HUDEP-2 (cell line): ENCODE results near the gene UBTD1.
"Not testable (repeated sequence)": the region's sequence is repeated elsewhere in the genome, so short reads cannot be mapped to it uniquely, and the experiment has no call there.

Source experiments
- DNase-seq, 76 experiments: peaks; one replicate each; lab custom pipeline; 2025; ENCODE audit not compliant: unreplicated experiment in 76 of 76; lab: John Stamatoyannopoulos, UW

Gene UBTD1

DNA sequence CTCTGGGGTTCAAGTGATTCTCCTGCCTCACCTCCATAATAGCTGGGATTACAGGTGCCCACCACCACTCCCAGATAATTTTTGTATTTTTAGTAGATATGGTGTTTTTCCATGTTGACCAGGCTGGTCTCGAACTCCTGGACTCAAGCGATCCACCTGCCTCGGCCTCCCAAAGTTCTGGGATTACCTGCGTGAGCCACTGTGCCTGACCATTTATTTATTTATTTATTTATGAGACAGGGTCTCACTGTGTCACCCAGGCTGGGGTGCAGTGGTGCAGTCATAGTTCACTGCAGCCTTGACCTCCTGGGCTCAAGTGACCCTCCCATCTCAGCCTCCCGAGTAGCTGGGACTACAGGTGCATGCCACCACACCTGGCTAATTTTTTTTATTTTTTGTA, 55.6 kb downstream of the UBTD1 start:
- not testable (repeated sequence) for DNase-seq

DNA sequence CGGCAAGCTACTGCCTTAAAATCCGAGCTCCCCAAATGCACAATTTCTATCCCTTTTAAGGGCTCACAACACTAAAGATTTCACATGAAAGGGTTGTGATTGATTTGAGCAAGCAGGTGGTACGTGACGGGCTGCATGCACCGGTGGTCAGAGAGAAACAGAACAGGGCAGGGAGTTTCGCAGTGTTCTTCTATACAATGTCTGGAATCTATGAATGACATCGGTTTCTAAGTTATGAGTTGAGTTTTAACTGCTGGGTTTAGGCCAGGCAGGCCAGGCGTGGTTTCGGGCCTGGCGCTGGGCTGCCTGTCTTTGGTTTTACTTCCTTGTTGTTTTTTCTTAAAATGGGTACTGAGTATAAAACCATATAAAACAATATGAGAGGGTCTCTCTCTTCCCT, 56.8 kb downstream of the UBTD1 start:
- DNase-seq = not testable (repeated sequence)

GRCh38 chr10:97560731-97561381, 62.1 kb downstream of the UBTD1 start:
- DNase-seq = not testable (repeated sequence)

- DNase-seq = not testable (repeated sequence)
These were observed 62.8 kb downstream of the UBTD1 start for GRCh38 chr10:97561386-97562077.

DNA sequence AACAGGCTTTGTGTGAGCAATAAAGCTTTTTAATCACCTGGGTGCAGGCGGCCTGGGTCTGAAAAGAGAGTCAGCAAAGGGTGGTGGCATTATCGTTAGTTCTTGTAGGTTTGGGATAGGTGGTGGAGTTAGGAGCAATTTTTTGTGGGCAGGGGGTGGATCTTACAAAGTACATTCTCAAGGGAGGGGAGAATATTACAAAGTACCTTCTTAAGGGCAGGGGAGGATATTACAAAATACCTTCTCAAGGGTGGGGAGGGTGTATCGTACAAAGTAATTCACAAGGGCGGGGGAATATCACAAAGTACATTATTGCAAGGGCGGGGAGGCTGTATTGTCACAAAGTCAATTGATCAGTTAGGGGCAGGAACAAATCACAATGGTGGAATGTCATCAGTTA, 63.6 kb downstream of the UBTD1 start:
- not testable (repeated sequence) for DNase-seq

GRCh38 chr10:97563337-97563736, 64.6 kb downstream of the UBTD1 start:
- no peak for DNase-seq

DNA sequence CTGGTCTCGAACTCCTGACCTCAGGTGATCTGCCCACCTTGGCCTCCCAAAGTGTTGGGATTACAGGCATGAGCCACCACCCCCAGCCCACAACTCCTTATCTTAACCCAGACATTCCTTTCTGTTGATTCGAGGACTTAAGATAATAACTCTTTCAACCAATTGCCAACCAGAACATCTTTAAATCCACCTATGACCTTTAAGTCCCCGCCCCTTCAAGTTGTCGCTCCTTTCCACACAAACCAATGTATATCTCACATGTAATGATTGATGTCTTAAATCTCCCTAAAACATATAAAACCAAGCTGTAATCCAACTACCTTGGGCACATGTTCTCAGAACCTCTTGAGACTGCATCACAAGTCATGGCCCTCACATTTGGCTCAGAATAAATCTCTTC, 66.1 kb downstream of the UBTD1 start:
- DNase-seq = no peak

DNA sequence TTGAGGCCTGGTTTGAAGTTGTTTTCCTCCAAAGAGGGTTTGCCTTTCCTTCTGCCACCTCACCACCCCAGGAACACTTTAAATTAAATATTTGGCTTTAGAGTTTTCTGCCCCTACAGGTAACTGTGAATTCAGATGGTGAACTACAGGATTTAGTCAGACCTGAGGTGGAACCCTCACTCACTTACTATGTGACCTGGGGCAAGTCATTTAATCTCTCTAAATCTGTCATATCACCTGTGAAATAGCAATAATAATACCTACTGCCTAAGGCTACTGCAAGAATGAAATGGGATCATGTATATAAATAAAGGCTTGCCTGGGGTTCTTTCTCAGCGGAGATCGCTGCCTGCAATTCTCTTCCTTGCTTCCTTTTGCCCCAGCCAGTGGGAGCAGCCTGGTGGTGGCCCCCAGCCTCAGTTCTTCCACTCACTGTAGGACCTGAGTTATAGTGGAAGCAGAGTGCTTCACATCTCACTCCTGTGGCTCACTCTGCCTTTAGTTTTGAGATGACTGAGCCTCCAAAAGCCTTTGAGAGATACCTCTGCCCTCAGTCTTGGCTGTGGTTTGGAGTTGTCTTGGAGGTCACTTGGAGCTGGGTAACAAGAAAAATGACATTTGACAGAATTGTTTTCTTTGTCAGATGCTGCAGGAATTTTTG, 67.7 kb downstream of the UBTD1 start:
- DNase-seq = no peak

- DNase-seq = no peak
These were observed 69.2 kb downstream of the UBTD1 start for GRCh38 chr10:97567891-97568290.

DNA sequence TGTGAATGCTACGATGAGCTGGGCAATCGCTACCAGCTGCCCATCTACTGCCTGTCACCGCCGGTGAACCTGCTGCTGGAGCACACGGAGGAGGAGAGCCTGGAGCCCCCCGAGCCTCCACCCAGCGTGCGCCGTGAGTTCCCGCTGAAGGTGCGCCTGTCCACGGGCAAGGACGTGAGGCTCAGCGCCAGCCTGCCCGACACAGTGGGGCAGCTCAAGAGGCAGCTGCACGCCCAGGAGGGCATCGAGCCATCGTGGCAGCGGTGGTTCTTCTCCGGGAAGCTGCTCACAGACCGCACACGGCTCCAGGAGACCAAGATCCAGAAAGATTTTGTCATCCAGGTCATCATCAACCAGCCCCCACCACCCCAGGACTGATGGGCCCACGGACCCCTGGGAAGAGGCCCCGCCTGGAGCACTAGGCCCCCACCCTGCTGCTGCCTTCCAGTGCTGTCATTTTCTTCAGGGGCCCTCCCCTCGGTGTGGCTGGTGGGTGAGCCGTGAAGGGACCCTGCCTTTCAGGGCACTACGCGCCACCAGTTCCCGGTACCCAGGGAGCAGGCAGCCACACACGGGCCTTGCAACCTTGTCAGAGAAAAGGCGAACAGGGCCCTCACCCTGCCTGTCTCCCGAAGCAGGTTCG, 71.5 kb downstream of the UBTD1 start:
- DNase-seq = no peak

DNA sequence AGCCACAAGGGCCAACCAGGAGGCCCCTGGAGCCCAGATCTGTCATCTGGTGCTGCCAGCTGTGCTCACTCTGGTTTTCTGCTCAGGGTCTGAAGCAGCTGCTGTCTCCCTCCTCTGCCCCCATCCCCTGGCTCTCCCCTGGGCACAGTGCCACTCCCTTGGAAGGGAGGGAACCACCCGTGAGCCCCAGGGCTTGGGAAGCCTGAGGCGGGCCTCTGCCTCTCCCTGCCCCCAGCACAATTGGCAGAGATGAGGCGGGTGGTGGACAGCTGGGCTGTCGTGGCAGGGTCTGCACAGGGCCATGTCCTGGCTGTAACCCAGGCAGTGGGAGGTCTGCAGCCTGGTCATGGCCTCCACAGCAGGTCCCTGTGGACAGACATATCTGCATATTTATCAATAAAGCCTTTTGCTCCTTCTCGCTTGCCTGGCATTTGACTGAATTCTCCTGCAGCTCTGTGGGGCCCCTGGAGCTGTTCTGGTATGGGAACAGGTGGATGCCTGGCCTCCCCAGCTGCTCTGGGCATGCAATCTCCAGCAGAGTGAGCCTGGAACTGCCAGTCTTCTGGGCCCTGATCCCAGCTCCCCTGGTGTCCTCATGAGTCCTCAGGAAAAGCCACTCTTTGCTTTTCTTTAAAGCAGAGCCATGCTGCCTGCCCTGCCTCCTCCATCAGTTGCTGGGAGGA, 72.2 kb downstream of the UBTD1 start:
- no peak for DNase-seq

GRCh38 chr10:97571622-97572021, 72.9 kb downstream of the UBTD1 start:
- DNase-seq = no peak

DNA sequence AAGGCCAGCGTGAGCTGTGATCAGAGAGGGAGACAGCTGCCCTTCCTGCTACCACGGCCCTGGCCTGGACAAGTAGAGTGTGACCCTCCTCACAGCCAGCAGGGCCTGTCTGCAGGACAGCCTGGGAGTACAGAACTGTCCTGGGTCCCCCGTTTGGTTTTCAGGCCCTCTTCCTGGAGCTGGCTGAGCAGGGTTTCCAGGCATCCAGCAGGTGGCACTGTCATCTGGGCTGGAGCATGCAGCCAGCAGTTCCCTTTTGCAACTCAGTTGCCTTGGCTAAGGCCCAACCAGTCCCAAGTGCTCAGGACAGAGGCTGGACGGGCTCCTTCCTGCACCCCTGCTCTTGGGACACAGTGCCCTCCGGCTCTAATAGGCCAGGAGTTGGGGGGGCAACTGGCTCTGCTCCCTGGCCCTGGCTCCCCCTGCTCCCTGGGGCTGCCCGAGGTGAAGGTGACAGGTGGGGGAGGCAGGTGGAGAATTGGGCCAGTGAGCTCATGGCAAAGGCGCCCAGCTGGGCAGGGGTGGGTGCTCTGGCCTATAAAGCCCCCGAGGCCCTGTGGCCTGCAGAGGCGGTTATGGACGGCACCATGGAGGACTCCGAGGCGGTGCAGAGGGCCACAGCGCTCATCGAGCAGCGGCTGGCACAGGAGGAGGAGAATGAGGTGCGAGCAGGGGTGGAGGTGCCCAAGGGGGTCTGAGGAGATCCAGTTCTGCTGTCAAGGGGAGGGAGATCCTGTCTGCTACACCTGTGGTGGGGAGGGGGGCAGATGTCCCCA, 73.7 kb downstream of the UBTD1 start, which contains the start of gene ANKRD2:
TSS of gene ANKRD2 (plus strand) at position 566 of the 776 bp plus-strand sequence. CDS start at position 576, 10 bp downstream.
- peak in 72 of 76 experiments; percentile 13 to 84 (median 68) for DNase-seq

GRCh38 chr10:97573021-97573420, 74.3 kb downstream of the UBTD1 start:
- no peak for DNase-seq

DNA sequence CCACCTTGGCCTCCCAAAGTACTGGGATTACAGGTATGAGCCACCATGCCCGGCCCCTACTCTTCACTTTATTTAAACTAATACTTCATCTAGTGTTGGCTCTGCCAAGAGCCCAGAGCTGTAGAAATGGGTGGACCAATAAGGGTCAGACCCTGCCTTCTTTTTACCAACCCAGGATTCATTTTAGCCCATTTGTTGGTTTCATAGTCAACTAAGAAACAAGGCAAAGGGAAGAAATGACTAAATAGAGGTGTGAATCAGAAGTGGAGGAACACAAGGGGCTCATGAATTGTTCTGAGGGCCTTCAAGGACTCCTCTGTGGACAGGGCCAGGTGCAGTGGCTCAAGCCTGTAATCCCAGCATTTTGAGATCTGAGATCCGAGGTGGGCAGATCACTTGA, 74.9 kb downstream of the UBTD1 start:
- DNase-seq = no peak

DNA sequence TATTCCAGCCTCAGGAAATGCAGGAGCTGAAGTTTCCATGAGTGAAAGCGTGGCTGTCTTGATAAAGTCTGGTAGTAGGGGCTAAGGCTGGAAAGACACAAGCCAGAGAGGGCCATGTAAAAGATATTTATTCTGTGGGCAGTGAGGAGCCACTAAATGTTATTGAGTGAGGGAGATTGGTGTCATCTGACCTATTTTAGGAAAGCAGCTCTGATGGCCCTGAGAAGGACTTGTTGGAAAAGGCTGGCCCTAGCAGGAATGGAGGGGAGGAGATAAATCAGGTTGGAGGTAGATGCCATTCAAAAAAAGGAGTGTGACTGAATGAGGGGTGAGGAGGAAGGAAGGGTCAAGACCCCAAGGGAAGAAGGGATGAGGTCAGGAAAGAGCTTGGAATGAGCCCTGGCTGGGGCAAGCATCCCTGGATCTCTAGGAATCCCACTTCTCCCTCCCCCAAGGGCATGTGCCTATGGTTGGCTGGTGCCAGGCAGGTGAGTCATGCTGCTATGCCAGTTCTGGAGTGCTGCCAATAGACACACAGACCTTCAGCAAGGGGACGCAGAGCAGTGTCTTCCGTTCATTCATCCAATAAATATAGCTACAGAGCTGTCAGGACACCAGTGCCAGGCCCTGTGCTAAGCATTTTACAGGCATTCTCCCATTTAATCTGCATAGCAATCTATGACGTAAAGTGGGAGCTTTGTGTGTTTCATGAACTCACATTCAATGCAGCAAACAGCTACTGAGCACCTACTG, 75.8 kb downstream of the UBTD1 start:
- peak in 47 of 76 experiments; percentile 3 to 65 (median 23) for DNase-seq

- DNase-seq = no peak
These were observed 76.5 kb downstream of the UBTD1 start for GRCh38 chr10:97575127-97575668.

DNA sequence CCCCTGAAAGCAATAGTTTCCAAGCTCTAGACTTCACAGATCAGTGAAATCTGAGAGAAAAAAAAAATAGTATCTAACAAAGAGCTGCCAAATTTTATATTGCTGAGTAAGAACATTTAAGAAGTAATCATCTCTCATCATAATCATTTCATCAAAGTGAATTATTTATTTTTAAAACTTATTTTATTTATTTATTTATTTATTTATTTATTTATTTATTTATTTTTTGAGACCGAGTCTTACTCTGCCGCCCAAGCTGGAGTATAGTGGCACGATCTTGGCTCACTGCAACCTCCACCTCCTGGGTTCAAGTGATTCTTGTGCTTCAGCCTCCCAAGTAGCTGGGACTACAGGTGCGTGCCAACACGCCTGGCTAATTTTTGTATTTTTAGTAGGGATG, 77.8 kb downstream of the UBTD1 start:
- not testable (repeated sequence) for DNase-seq

GRCh38 chr10:97577701-97578100, 79.0 kb downstream of the UBTD1 start:
- no peak for DNase-seq
